Thoracic aorta (tissue), 2 donors: ENCODE data around the gene NADSYN1. TPM values are rescaled to one million over a fixed set of nuclear protein-coding genes. Genes with fewer than 3 reads are reported as not detected.
"Not testable (repeated sequence)": the region's sequence is repeated elsewhere in the genome, so short reads cannot be mapped to it uniquely, and the experiment has no call there.

Source experiments
- ATAC-seq: fragments of 150-250 bp; one replicate; pipeline ENCODE4 v1.8.0; 2017; ENCODE audit warnings: low read depth; ENCODE audit not compliant: insufficient number of reproducible peaks, low FRiP score
- DNase-seq: peaks from one replicate; pipeline ENCODE4 v3.0.0-alpha.2; 2020; ENCODE audit warnings: low spot score
- H3K27ac ChIP-seq, 2 donors: fragments of 200-600 bp; sonication (generic); 1 replicate in 1 of 2; 2 replicates in 1 of 2; pipeline ENCODE4 v1.5.1; 2016; ENCODE audit warnings: mild to moderate bottlenecking in 2 of 2, moderate library complexity in 2 of 2
- H3K27me3 ChIP-seq: fragments of 200-600 bp; sonication (generic); replicated peaks from 2 replicates; pipeline ENCODE4 v1.6.0; 2016; ENCODE audit warnings: mild to moderate bottlenecking; ENCODE audit not compliant: insufficient read depth
- H3K36me3 ChIP-seq: fragments of 200-600 bp; sonication (generic); one replicate; pipeline ENCODE4 v1.5.1; 2016
- H3K4me1 ChIP-seq, 2 donors: fragments of 200-600 bp; sonication (generic); 1 replicate in 1 of 2; 2 replicates in 1 of 2; pipeline versions ENCODE4 v1.5.1 to v1.6.0; 2016; ENCODE audit warnings: low read depth in 2 of 2, mild to moderate bottlenecking in 1 of 2; ENCODE audit not compliant: control insufficient read depth in 1 of 2
- H3K4me3 ChIP-seq: fragments of 200-600 bp; sonication (generic); 2 replicates; pipeline ENCODE4 v1.5.1; 2016; ENCODE audit warnings: mild to moderate bottlenecking
- H3K9me3 ChIP-seq: fragments of 200-600 bp; sonication (generic); 2 replicates; pipeline ENCODE4 v1.5.1; 2016
- CTCF ChIP-seq: fragments of 200-600 bp; sonication (generic); IDR thresholded peaks from one replicate; pipeline ENCODE4 v1.5.1; 2019; ENCODE audit warnings: antibody characterized with exemption
- total RNA-seq, 2 donors: library from RNA; depleted of rRNA; stranded (reverse); fragments of >200 nt; gene quantifications; one replicate each; pipeline versions ENCODE4 v1.1.0 to v1.2.3, GENCODE V29; 2016

NADSYN1 gene
- total RNA-seq, 2 donors from 2014 or later = 68.0 to 112 TPM

DNA sequence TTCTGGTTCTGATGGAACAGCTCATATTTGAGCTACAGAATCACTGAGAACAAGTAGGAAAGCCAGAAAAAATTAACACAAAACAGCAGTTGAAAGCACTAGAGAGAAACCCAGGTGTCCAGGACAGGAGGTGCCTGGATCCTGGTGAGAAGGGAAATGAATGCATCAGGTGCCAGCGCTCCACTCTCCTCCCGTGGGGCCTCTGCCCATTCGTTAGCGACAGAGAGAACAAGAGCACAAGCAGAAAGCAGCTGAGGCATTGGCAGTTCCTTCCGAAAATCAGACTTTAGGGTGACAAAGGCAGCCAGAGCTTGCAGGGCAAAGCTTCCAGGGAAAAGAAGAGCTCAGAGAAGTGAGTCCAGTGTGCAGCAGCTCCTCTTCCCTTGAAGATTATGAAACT lies 54.1 kb downstream of the NADSYN1 start:
- TF ChIP-seq CTCF = no peak
- DNase-seq (no peak), ATAC-seq (no peak)
- Histone ChIP-seq H3K36me3 (peaks cover 25% of the 10 kb centered on the region), H3K9me3 (peaks cover 20% of the 10 kb centered on the region), H3K4me3 (no peak overlapping the region), H3K27me3 (no peaks in the 10 kb centered on the region), H3K4me1 (no peaks in the 10 kb centered on the region), H3K27ac (no peak overlapping the region)

- no peak for ATAC-seq
- H3K27me3 ChIP-seq = no peaks in the 10 kb centered on the region
- H3K4me3 ChIP-seq = no peak overlapping the region
- TF ChIP-seq CTCF = no peak
- no peak for DNase-seq
- H3K9me3 ChIP-seq = no peaks in the 10 kb centered on the region
- H3K36me3 ChIP-seq = no peaks in the 10 kb centered on the region
- no peaks in the 10 kb centered on the region for H3K4me1 ChIP-seq
- H3K27ac ChIP-seq = no peak overlapping the region
Measured at GRCh38 chr11:71518506-71519471, 65.8 kb downstream of the NADSYN1 start.

GRCh38 chr11:71519546-71519945 lies 66.5 kb downstream of the NADSYN1 start:
- Histone ChIP-seq H3K27me3 (no peaks in the 10 kb centered on the region), H3K27ac (no peak overlapping the region), H3K4me1 (no peaks in the 10 kb centered on the region), H3K36me3 (no peaks in the 10 kb centered on the region), H3K4me3 (no peak overlapping the region), H3K9me3 (no peaks in the 10 kb centered on the region)
- no peak for DNase-seq
- no peak for ATAC-seq
- TF ChIP-seq CTCF = no peak

- DNase-seq = no peak
- TF ChIP-seq CTCF = no peak
- no peak for ATAC-seq
- no peaks in the 10 kb centered on the region for H3K9me3 ChIP-seq
- H3K27me3 ChIP-seq = no peaks in the 10 kb centered on the region
- no peak overlapping the region for H3K4me3 ChIP-seq
- H3K27ac ChIP-seq = no peak overlapping the region
- no peaks in the 10 kb centered on the region for H3K36me3 ChIP-seq
- no peaks in the 10 kb centered on the region for H3K4me1 ChIP-seq
Measured at GRCh38 chr11:71525188-71525937, 72.4 kb downstream of the NADSYN1 start.

- no peak for TF ChIP-seq CTCF
- no peak for ATAC-seq
- no peak for DNase-seq
Measured at GRCh38 chr11:71525938-71526495, 73.0 kb downstream of the NADSYN1 start.

GRCh38 chr11:71526796-71527575 lies 74.0 kb downstream of the NADSYN1 start, which contains the start of gene KRTAP5-7:
Gene KRTAP5-7, plus strand, starts transcription at chr11:71527267. Its CDS starts 34 bp downstream, at chr11:71527301.
- H3K27me3 ChIP-seq, DNase-seq, ATAC-seq, H3K4me3 ChIP-seq, H3K4me1 ChIP-seq, H3K36me3 ChIP-seq, H3K9me3 ChIP-seq, H3K27ac ChIP-seq: not testable (repeated sequence)

More at GRCh38 chr11:71525938-71526495, 73.0 kb downstream of the NADSYN1 start:
- Histone ChIP-seq H3K4me1 (no peaks in the 10 kb centered on the region), H3K27ac (no peak overlapping the region), H3K9me3 (no peaks in the 10 kb centered on the region), H3K36me3 (no peaks in the 10 kb centered on the region), H3K4me3 (no peak overlapping the region), H3K27me3 (no peaks in the 10 kb centered on the region)
